HG02973 (cell line): ENCODE data around the gene C1orf232.

Source experiments
- ATAC-seq: cut with Tn5 transposase; IDR thresholded peaks from one replicate; pipeline ENCODE4 v1.9.1; 2021; ENCODE audit warnings: moderate library complexity; ENCODE audit not compliant: unreplicated experiment

C1orf232 gene

GRCh38 chr1:26168410-26169197 is at the start of gene C1orf232:
Gene C1orf232, minus strand, starts transcription at chr1:26168963. Its CDS starts 464 bp downstream, at chr1:26168499.
- no peak for ATAC-seq

- no peak for ATAC-seq
These were observed 46.5 kb upstream of the C1orf232 start for GRCh38 chr1:26215246-26215645.

- ATAC-seq, result no peak
These were observed 44.7 kb upstream of the C1orf232 start for GRCh38 chr1:26213335-26213905.

GRCh38 chr1:26212726-26213125 is 44.0 kb upstream of the C1orf232 start:
- no peak for ATAC-seq

- no peak for ATAC-seq
These were observed 41.5 kb upstream of the C1orf232 start for GRCh38 chr1:26210147-26210870.

- ATAC-seq, result no peak
These were observed 35.0 kb upstream of the C1orf232 start for GRCh38 chr1:26203642-26204318.

- ATAC-seq, result no peak
These were observed 31.6 kb upstream of the C1orf232 start for GRCh38 chr1:26200413-26200812.

GRCh38 chr1:26197813-26198212 is 29.1 kb upstream of the C1orf232 start:
- ATAC-seq, result no peak

- ATAC-seq, result no peak
These were observed 28.5 kb upstream of the C1orf232 start for GRCh38 chr1:26197301-26197700.

- no peak for ATAC-seq
These were observed 27.0 kb upstream of the C1orf232 start for GRCh38 chr1:26195805-26196204.

- no peak for ATAC-seq
These were observed 23.0 kb upstream of the C1orf232 start for GRCh38 chr1:26191739-26192138.

- ATAC-seq, result no peak
These were observed 21.7 kb upstream of the C1orf232 start, which contains the start of gene CATSPER4 for GRCh38 chr1:26190373-26190987. Gene CATSPER4, plus strand, starts transcription at chr1:26190602. Its CDS starts 26 bp downstream, at chr1:26190628.

GRCh38 chr1:26189751-26190275 is 21.1 kb upstream of the C1orf232 start:
- ATAC-seq, result no peak

GRCh38 chr1:26189331-26189730 is 20.6 kb upstream of the C1orf232 start:
- ATAC-seq, result no peak

GRCh38 chr1:26188477-26188876 is 19.7 kb upstream of the C1orf232 start:
- no peak for ATAC-seq

- ATAC-seq, result no peak
These were observed 19.1 kb upstream of the C1orf232 start for GRCh38 chr1:26187882-26188281.

- no peak for ATAC-seq
These were observed 16.1 kb upstream of the C1orf232 start for GRCh38 chr1:26184883-26185282.

GRCh38 chr1:26184086-26184485 is 15.3 kb upstream of the C1orf232 start:
- ATAC-seq, result no peak

GRCh38 chr1:26182383-26182696 is 13.6 kb upstream of the C1orf232 start:
- ATAC-seq, result no peak

- no peak for ATAC-seq
These were observed 13.0 kb upstream of the C1orf232 start for GRCh38 chr1:26181586-26182382.
